Sigmoid colon (tissue), 7 donors: ENCODE data around the gene FITM2. TPM values are rescaled to one million over a fixed set of nuclear protein-coding genes. Genes with fewer than 3 reads are reported as not detected.

Experiments used
- DNase-seq: peaks from one replicate; pipeline ENCODE4 v3.0.0-alpha.2; 2019
- H3K27ac ChIP-seq, 4 donors: fragments of 200-600 bp; sonication (generic); one replicate each; pipeline ENCODE4 v1.5.1; 2016 to 2019; ENCODE audit warnings: mild to moderate bottlenecking in 1 of 4
- H3K27me3 ChIP-seq, 3 donors: fragments of 200-600 bp; sonication (generic); one replicate each; pipeline ENCODE4 v1.5.1; 2019; ENCODE audit warnings: mild to moderate bottlenecking in 1 of 3
- H3K36me3 ChIP-seq, 4 donors: fragments of 200-600 bp; sonication (generic); one replicate each; pipeline ENCODE4 v1.5.1; 2016 to 2019
- H3K4me1 ChIP-seq, 4 donors: fragments of 200-600 bp; sonication (generic); one replicate each; pipeline ENCODE4 v1.5.1; 2017 to 2019
- H3K4me3 ChIP-seq, 4 donors: fragments of 200-600 bp; sonication (generic); one replicate each; pipeline ENCODE4 v1.5.1; 2017 to 2019; ENCODE audit warnings: mild to moderate bottlenecking in 2 of 4, moderate library complexity in 1 of 4
- H3K9me3 ChIP-seq, 4 donors: fragments of 200-600 bp in 3 of 4; sonication (generic) in 3 of 4; one replicate each; pipeline versions ENCODE4 v1.5.1 to v1.6.1; 2013 to 2019
- CTCF ChIP-seq, 4 experiments: fragments of 450-650 bp in 3 of 4; fragments of 200-600 bp in 1 of 4; IDR thresholded peaks; one replicate each; pipeline ENCODE4 v1.5.1; 2016 to 2019; ENCODE audit warnings: antibody characterized with exemption in 4 of 4, mild to moderate bottlenecking in 3 of 4, moderate library complexity in 2 of 4
- EP300 ChIP-seq, 4 donors: sonication (generic); formaldehyde crosslinking; IDR thresholded peaks; one replicate each; pipeline ENCODE4 v1.6.1; 2017; ENCODE audit warnings: antibody characterized with exemption in 4 of 4
- POLR2A ChIP-seq, 2 donors: fragments of 450-650 bp; IDR thresholded peaks; one replicate each; pipeline ENCODE4 v1.6.1; 2016; ENCODE audit warnings: antibody characterized with exemption in 2 of 2, mild to moderate bottlenecking in 2 of 2, moderate library complexity in 2 of 2
- POLR2AphosphoS5 ChIP-seq, 4 donors: sonication (generic); formaldehyde crosslinking; IDR thresholded peaks; one replicate each; pipeline ENCODE4 v1.6.1; 2017; ENCODE audit warnings: antibody characterized with exemption in 4 of 4
- WGBS, 2 donors: extraction: QIAGEN DNeasy Blood & Tissue Kit; methylation state at CpG; one replicate each; pipeline ENCODE4 v1.1.7; 2013; 5-methylcytosine and 5-hydroxymethylcytosine counted together
- intact Hi-C: fragments of 100-400 bp; cut with DNase I; formaldehyde crosslinking; loops from one replicate; pipeline ENCODE4 v1.15.1; 2023
- polyA plus RNA-seq, 3 donors: library from polyadenylated mRNA; stranded (reverse); fragments of 200-250 nt; gene quantifications; one replicate each; pipeline ENCODE4 v1.2.3, GENCODE V29; 2013
- total RNA-seq, 4 donors: library from RNA; depleted of rRNA; stranded (reverse); fragments of >200 nt; gene quantifications; one replicate each; pipeline ENCODE4 v1.1.0, GENCODE V29; 2016
- donor health status: healthy with polysubstance abuse.
- donor health status: Bipolar disorder and iron deficiency.
- donor health status: healthy.

The FITM2 gene
- total and polyA plus RNA-seq, 7 donors = 0.60 to 9.1 (median 6.1) TPM

DNA sequence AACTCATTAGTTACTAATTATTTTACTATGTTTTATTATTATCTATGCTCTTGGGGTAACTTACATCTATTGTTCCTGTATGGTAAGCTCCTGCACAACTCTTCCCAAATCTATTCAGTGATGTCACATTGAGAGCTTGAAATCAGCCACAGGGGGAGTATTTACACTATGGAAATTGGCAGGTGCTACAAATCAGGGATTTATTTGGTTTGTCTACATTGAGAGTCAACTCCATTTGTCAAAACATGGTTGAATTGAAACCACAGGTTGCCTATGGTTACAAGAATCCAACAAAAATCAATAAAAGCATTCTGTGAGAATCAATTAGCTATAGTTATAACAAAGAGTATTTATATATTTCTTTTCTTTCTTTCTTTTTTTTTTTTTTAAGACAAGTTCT is 3.9 kb upstream of the FITM2 start:
- no peak for DNase-seq
- Histone ChIP-seq H3K4me1 (peaks cover 0 to 14% (median 9%) of the 10 kb centered on the region in 4 donors), H3K9me3 (no peaks in the 10 kb centered on the region), H3K27ac (no peak overlapping the region), H3K4me3 (no peak overlapping the region), H3K27me3 (no peaks in the 10 kb centered on the region), H3K36me3 (no peaks in the 10 kb centered on the region)
- intact Hi-C loops = loop anchor here (5.0 to 10.0 kb wide), 4 partner anchors 198 to 570 kb away; partner anchors contain the start of gene YWHAB
- TF ChIP-seq POLR2A (IDR thresholded peaks at IDR 0.05) (no peak), POLR2AphosphoS5 (IDR thresholded peaks at IDR 0.05) (no peak), CTCF (IDR thresholded peaks at IDR 0.05) (no peak), EP300 (IDR thresholded peaks at IDR 0.05) (no peak)

DNA sequence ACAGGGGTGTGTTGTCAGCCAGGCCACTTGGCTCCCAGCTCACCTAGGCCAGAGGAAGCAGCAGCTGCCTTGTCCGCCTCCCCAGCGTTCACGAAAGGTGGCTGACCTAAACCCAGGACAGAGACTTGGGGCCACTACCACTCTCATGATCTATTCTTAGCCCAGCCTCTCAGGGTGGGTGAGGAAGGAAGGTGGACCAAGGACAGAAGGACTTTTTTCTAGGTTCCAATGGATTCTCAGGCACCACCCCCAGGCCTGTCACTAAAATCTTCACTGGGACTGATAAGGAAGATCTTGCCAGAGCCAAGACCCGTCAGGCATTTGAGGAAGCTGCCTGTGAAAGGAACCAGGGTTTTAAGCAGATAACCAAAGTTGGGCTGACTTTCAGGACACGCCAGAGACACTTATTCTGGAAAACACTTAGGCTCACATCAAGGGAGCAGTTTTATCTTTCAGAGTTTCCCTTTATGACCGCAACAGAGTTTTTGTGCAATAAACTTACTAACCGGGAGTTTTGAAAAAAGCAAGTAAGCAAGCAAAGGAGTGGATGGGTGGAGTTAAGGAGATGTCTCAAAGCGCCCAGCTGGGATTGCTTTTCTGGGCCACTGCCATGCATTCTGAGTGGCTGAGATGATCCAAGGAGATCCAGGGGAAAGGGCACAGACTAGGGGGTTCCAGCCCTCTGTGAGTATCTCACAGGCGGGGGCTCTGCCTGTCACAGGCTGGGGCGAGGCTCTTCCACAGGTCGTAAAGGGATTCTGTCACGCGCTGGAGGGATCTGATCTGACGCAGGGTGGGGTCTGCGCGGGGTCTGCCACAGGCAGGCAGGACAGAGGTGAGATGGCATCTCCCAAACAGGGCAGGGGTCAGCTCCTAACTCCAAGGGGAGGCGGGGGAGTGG is 989 bp downstream of the FITM2 start:
- 5 to 17% methylated on average over 17 of the region's 17 CpGs for WGBS, 2 donors
- H3K4me3 ChIP-seq = peak overlapping the region; percentile 84 to 98 (median 92)
- H3K36me3 ChIP-seq = peaks cover 0 to 14% (median 3%) of the 10 kb centered on the region in 4 donors
- H3K4me1 ChIP-seq = peaks cover 0 to 19% (median 17%) of the 10 kb centered on the region in 4 donors
- no peak for DNase-seq
- H3K9me3 ChIP-seq = no peaks in the 10 kb centered on the region
- intact Hi-C loops = loop anchor here (5.0 to 10.0 kb wide), 4 partner anchors 193 to 575 kb away; partner anchors contain the start of gene YWHAB
- TF ChIP-seq CTCF (IDR thresholded peaks at IDR 0.05) (no peak), EP300 (IDR thresholded peaks at IDR 0.05) (no peak), POLR2A (IDR thresholded peaks at IDR 0.05) (no peak), POLR2AphosphoS5 (IDR thresholded peaks at IDR 0.05) (no peak)
- peak overlapping the region; percentile 76 to 80 (median 79) for H3K27ac ChIP-seq
- H3K27me3 ChIP-seq = no peaks in the 10 kb centered on the region

DNA sequence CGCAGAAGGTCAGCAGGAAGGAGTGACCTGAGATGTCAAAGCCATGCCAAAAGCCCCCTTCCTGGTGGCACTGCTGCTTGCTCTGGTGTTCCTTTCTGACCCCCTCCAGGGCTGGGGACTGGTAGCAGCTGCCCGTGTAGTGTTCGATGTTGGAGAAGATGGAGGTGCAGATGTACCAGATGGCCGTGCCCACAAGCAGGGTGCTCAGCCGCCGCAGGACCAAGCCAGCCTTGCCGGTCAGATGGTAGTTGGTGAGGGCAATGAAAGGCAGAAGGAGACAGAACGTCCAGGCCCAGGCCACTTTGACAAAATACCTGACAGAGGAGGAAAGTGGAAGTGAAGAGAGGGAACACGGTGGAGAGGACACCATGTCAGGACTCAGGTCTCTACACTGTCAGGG is 4.1 kb downstream of the FITM2 start:
- no peak for TF ChIP-seq POLR2A (IDR thresholded peaks at IDR 0.05)
- no peak for TF ChIP-seq CTCF (IDR thresholded peaks at IDR 0.05)
- TF ChIP-seq POLR2AphosphoS5 (IDR thresholded peaks at IDR 0.05) = no peak
- TF ChIP-seq EP300 (IDR thresholded peaks at IDR 0.05) = no peak
- Histone ChIP-seq H3K27ac (no peak overlapping the region), H3K4me1 (peaks cover 0 to 19% (median 17%) of the 10 kb centered on the region in 4 donors), H3K9me3 (no peaks in the 10 kb centered on the region), H3K27me3 (no peaks in the 10 kb centered on the region), H3K36me3 (peaks cover 0 to 14% (median 3%) of the 10 kb centered on the region in 4 donors), H3K4me3 (no peak overlapping the region)
- DNase-seq = peak; percentile 60
- 90 to 93% methylated on average over 9 of the region's 9 CpGs for WGBS, 2 donors
- intact Hi-C loops = no loop called here

DNA sequence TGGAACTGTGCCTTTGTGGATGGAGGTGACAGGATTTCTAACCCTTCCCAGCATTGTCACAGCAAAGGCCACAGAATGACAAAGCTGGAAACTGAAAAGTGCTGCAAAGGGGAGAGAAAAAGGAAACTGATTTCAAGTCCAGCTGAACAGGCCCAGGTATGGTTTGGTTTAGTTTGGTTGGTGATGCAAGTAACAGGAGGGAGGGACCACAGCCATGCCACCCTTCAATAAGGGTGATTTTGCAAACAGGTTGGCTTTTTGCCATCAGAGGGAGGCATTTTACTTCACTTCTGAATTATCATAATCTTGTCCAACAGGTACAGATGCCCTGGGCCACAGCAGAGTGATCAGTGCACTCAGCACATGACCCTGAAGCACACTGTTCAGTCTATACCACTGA is 6.6 kb downstream of the FITM2 start:
- H3K27me3 ChIP-seq = no peaks in the 10 kb centered on the region
- H3K9me3 ChIP-seq = no peaks in the 10 kb centered on the region
- peaks cover 0 to 14% (median 3%) of the 10 kb centered on the region in 4 donors for H3K36me3 ChIP-seq
- H3K4me1 ChIP-seq = peaks cover 0 to 3% (median 1%) of the 10 kb centered on the region in 4 donors
- H3K4me3 ChIP-seq = no peak overlapping the region
- no peak for DNase-seq
- intact Hi-C loops = no loop called here
- no peak overlapping the region for H3K27ac ChIP-seq
- no peak for TF ChIP-seq EP300 (IDR thresholded peaks at IDR 0.05)
- TF ChIP-seq POLR2AphosphoS5 (IDR thresholded peaks at IDR 0.05) = no peak

- no peaks in the 10 kb centered on the region for H3K27me3 ChIP-seq
- no peaks in the 10 kb centered on the region for H3K9me3 ChIP-seq
- TF ChIP-seq EP300 (IDR thresholded peaks at IDR 0.05) = no peak
- intact Hi-C loops = no loop called here
- 38 to 72% methylated on average over 8 of the region's 8 CpGs for WGBS, 2 donors
- no peak overlapping the region for H3K27ac ChIP-seq
- no peak overlapping the region for H3K4me3 ChIP-seq
- DNase-seq = no peak
- H3K4me1 ChIP-seq = no peaks in the 10 kb centered on the region
- H3K36me3 ChIP-seq = peaks cover 0 to 14% (median 3%) of the 10 kb centered on the region in 4 donors
These were observed 8.3 kb downstream of the FITM2 start for GRCh38 chr20:44302736-44303135.
